ENCODE results near the gene ZNF70.

ZNF70 gene

DNA sequence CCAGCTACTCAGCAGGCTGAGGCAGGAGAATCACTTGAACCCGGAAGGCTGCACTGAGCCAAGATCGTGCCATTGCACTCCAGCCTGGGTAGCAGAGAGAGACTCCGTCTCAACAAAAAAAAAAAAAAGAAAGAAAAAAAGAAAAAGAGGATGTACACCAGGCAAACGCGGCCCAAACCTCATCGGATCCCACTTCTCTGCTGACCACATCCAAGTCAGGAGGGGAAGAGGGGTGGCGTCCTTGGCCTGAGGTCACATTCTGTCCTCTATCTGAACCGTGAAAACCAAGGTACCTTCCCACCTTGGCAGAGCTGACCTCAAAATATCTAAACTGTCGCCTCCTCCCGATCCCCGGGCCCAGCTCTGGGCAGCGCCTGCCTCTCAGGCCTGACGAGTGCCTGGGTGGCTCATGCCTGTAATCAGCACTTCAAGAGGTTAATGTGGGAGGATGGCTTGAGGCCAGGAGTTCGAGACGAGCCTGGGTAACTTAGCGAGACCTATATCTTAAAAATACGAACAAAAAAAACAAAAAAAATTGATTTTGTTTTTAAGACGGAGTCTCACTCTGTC lies 35.0 kb downstream of the ZNF70 start:
- TF ChIP-seq, protein P1, sequence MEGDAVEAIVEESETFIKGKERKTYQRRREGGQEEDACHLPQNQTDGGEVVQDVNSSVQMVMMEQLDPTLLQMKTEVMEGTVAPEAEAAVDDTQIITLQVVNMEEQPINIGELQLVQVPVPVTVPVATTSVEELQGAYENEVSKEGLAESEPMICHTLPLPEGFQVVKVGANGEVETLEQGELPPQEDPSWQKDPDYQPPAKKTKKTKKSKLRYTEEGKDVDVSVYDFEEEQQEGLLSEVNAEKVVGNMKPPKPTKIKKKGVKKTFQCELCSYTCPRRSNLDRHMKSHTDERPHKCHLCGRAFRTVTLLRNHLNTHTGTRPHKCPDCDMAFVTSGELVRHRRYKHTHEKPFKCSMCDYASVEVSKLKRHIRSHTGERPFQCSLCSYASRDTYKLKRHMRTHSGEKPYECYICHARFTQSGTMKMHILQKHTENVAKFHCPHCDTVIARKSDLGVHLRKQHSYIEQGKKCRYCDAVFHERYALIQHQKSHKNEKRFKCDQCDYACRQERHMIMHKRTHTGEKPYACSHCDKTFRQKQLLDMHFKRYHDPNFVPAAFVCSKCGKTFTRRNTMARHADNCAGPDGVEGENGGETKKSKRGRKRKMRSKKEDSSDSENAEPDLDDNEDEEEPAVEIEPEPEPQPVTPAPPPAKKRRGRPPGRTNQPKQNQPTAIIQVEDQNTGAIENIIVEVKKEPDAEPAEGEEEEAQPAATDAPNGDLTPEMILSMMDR (IDR thresholded peaks at IDR 0.05; ENCODE audit: low read depth, low read length) = no peak
- peak overlapping the region; percentile 82 for H3K4me3 ChIP-seq (ENCODE audit: low read depth, low read length)

DNA sequence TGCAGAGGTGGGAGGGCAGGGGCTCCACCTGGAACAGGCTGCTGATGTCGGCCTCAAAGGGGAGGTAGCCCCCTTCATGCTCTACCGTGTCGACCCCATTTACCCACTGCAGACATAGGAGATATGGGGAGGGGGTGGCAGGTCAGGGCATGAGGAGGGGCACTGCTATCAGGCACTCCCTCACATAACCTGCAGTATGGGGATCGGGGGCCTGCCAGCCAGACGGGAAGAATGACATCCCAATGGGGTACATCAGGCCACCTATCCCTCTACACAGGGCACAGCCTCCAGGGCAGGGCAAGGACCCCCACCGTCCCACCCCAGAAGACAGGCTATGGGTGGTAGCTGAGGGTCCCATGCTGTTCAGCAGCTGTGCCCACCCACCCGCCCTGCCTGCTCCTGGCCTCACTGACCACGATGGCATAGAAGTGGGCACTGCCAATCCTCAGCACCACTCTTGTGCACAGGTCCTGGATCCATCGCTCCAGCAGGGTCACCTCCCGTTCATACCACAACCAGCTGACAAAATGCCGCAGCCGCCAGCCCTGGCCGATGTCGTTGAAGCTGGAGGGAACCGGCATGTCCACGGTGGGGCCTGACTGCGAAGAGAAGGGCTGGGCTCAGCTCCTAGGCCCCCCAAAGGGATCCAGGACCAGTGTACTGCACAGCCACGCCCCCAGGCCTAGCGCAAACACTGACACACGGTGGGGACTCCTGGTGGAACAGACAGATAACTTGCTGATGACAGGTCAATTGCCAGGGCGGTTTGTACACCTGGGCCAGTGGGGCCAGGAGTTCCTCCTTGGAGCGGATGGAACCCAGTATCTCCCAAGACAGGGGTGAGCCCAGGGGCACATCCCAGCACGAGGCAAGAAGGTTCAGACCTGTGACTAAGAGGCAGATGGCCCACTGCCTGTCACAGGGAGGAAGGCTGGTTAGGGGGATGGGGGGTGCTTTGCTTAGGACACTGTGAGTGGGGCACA lies 36.0 kb downstream of the ZNF70 start:
- no peak overlapping the region for H3K4me3 ChIP-seq (ENCODE audit: low read depth, low read length)
- TF ChIP-seq, protein P1 (IDR thresholded peaks at IDR 0.05; ENCODE audit: low read depth, low read length) = no peak

DNA sequence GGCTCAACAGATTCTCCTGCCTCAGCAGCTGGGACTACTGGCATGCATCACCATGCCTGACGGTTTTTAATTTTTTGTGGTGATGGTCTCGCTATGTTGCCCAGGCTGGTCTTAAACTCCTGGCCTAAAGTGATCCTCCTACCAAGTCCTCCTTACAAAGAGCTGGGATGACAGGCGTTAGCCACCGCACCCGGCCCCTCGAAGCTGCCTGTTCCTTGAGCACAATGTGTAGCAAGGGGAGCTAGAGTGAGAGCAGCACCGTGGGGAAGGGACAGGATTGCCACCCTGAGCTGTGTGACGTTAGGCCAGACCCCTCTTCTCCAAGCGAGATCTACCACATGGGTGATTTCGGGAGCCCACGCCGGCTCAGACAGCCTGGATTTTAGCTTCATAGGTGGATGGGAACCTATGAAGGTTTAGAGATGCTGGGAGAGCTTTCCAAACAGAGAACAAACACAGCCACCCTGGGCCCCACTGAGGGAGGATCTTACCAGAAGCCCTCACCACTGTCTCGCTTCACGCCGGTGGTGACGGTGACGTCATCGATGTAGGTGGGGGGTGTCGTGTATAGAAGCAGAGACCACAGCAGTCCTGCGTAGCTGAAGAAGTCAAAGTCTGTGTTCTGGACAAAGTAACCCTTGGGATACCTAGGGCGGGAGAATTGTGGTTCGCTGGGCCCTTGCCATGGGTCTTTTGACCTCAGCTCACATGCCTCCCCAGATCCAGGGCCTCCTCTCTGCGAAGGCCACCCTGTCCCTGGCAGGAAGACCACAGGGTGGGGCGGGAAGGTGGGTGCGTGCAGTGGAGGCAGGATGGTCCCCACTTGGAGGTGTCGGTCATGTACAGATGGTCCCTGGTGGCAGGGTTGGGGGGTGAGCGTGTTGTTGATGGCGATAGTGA lies 37.0 kb downstream of the ZNF70 start:
- TF ChIP-seq, protein P1 (IDR thresholded peaks at IDR 0.05; ENCODE audit: low read depth, low read length) = no peak
- H3K4me3 ChIP-seq (ENCODE audit: low read depth, low read length) = no peak overlapping the region

DNA sequence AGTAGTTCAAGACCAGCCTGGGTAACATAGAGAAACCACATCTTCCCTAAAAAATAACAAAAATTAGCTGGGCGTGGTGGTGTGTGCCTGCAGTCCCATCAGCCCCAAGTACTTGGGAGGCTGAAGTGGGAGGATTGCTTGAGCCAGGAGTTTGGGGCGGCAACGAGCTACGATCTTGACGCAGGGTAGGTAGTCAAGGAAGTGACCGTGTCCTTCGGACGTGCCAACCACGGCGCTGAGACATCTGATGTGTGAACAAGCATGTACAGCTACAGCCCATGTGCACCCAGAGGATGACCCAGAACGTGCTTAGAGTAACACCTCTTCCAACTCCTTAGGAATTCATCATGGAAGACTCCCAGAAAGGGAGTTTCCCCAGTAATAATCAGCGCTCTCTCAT lies 38.7 kb downstream of the ZNF70 start:
- TF ChIP-seq, protein P1 (IDR thresholded peaks at IDR 0.05; ENCODE audit: low read depth, low read length) = no peak

DNA sequence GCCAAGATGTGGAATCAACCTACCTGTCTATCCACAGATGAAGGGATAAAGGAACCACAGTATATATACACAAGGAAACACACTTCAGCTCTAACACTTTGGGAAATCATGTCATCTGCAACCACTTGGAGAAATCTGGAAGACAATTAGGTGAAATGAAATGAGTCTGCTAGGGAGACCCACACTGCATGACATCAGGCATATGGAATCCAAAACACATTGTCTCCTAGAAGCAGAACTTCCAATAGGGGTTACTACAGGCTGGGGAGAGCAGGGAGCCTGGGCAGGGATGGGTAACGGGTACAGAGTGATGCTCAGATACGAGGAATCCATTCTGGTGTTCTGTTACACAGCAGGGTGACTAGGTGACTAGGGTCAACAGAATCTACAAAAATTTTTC lies 41.8 kb downstream of the ZNF70 start:
- TF ChIP-seq, protein P1 (IDR thresholded peaks at IDR 0.05; ENCODE audit: low read depth, low read length) = no peak
- no peak overlapping the region for H3K4me3 ChIP-seq (ENCODE audit: low read depth, low read length)

More for the DNA sequence above, 38.7 kb downstream of the ZNF70 start:
- H3K4me3 ChIP-seq (ENCODE audit: low read depth, low read length) = no peak overlapping the region

DNA sequence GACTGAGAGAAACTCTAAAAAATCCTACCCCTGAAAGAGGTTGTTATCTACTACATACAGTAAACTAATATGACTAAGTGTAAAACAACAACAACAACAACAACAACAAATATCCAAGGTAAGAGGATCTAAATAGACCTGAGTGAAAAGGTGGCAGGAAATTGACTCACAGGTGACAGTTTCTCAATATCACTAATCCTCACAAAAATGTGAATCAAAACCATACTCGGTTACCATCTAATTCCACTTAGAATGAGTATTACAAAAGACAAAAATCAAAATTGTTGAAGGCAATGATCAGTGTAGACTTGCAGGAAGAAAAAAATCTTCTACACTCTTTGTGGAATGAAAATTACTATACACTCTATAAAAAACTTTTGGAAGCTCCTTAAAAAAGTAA lies 42.6 kb downstream of the ZNF70 start:
- H3K4me3 ChIP-seq (ENCODE audit: low read depth, low read length) = no peak overlapping the region
- TF ChIP-seq, protein P1 (IDR thresholded peaks at IDR 0.05; ENCODE audit: low read depth, low read length) = no peak
